H9 (cell line): ENCODE results near the gene DCAF11. TPM values are rescaled to one million over a fixed set of nuclear protein-coding genes. Genes with fewer than 3 reads are reported as not detected.
A peak's percentile ranks its signal among the peaks of the same experiment; 100 is the strongest.

Source experiments
- DNase-seq: peaks from one replicate; pipeline ENCODE4 v3.0.0-alpha.2; 2017
- H2AFZ ChIP-seq: one replicate; pipeline ENCODE4 v1.6.1; 2013; ENCODE audit warnings: mild to moderate bottlenecking, low read length, control low read depth, moderate library complexity
- H2AK5ac ChIP-seq: 2 replicates; pipeline ENCODE4 v1.6.1; 2013; ENCODE audit warnings: low read length, control low read depth, mixed read lengths; ENCODE audit not compliant: insufficient read length
- H2BK120ac ChIP-seq: one replicate; pipeline ENCODE4 v1.6.1; 2013; ENCODE audit warnings: low read depth, mild to moderate bottlenecking, low read length, control low read depth, inconsistent platforms; ENCODE audit not compliant: poor library complexity, severe bottlenecking
- H2BK12ac ChIP-seq: 2 replicates; pipeline ENCODE4 v1.6.1; 2013; ENCODE audit warnings: low read length, control low read depth, mixed read lengths, low read depth; ENCODE audit not compliant: insufficient read length
- H2BK15ac ChIP-seq: 2 replicates; pipeline ENCODE4 v1.6.1; 2013; ENCODE audit warnings: low read depth, low read length, control low read depth
- H2BK20ac ChIP-seq: one replicate; pipeline ENCODE4 v1.6.1; 2013; ENCODE audit warnings: low read depth, mild to moderate bottlenecking, low read length, control low read depth, inconsistent platforms; ENCODE audit not compliant: poor library complexity, severe bottlenecking
- H2BK5ac ChIP-seq: 2 replicates; pipeline ENCODE4 v1.6.1; 2013; ENCODE audit warnings: low read length, control low read depth, mixed read lengths; ENCODE audit not compliant: insufficient read length
- H3K14ac ChIP-seq: 2 replicates; pipeline ENCODE4 v1.6.1; 2013; ENCODE audit warnings: low read length, control low read depth; ENCODE audit not compliant: insufficient read depth
- H3K18ac ChIP-seq: 2 replicates; pipeline ENCODE4 v1.6.1; 2013; ENCODE audit warnings: low read depth, mild to moderate bottlenecking, mixed read lengths, low read length, control low read depth; ENCODE audit not compliant: insufficient read length
- H3K23ac ChIP-seq: 2 replicates; pipeline ENCODE4 v1.6.1; 2013; ENCODE audit warnings: low read length, control low read depth, mixed read lengths, low read depth; ENCODE audit not compliant: insufficient read length
- H3K23me2 ChIP-seq: 2 replicates; pipeline ENCODE4 v1.6.1; 2013; ENCODE audit warnings: low read depth, mild to moderate bottlenecking, mixed read lengths, low read length, control low read depth; ENCODE audit not compliant: insufficient read length, poor library complexity, severe bottlenecking
- H3K27ac ChIP-seq: 2 replicates; pipeline ENCODE4 v1.5.1; 2013; ENCODE audit warnings: low read length, control low read depth, mixed read lengths, low read depth; ENCODE audit not compliant: insufficient read length
- H3K27me3 ChIP-seq: 2 replicates; pipeline ENCODE4 v1.6.1; 2013; ENCODE audit warnings: low read length, control low read depth, inconsistent platforms; ENCODE audit not compliant: insufficient read depth
- H3K4ac ChIP-seq: 2 replicates; pipeline ENCODE4 v1.6.1; 2013; ENCODE audit warnings: low read depth, mild to moderate bottlenecking, control low read depth, inconsistent platforms, low read length, moderate library complexity
- H3K4me1 ChIP-seq: 2 replicates; pipeline ENCODE4 v1.6.1; 2013; ENCODE audit warnings: low read length, control low read depth, inconsistent platforms; ENCODE audit not compliant: insufficient read depth
- H3K4me2 ChIP-seq: 2 replicates; pipeline ENCODE4 v1.6.1; 2013; ENCODE audit warnings: low read length, control low read depth, mixed read lengths; ENCODE audit not compliant: insufficient read length, insufficient read depth
- H3K56ac ChIP-seq: 2 replicates; pipeline ENCODE4 v1.6.1; 2013; ENCODE audit warnings: low read depth, mild to moderate bottlenecking, mixed read lengths, low read length, control low read depth; ENCODE audit not compliant: insufficient read length
- H3K79me1 ChIP-seq: 2 replicates; pipeline ENCODE4 v1.6.1; 2013; ENCODE audit warnings: low read depth, mild to moderate bottlenecking, moderate library complexity, low read length, control low read depth, inconsistent platforms; ENCODE audit not compliant: insufficient read depth, poor library complexity, severe bottlenecking
- H3K79me2 ChIP-seq: 2 replicates; pipeline ENCODE4 v1.6.1; 2013; ENCODE audit warnings: low read length, control low read depth, inconsistent platforms; ENCODE audit not compliant: insufficient read depth
- H3K9ac ChIP-seq: 2 replicates; pipeline ENCODE4 v1.6.1; 2013; ENCODE audit warnings: low read length, control low read depth, mixed read lengths; ENCODE audit not compliant: insufficient read length; ENCODE audit errors: extremely low read depth
- H3K9me3 ChIP-seq: one replicate; pipeline ENCODE4 v1.6.1; 2013; ENCODE audit warnings: low read depth, low read length, inconsistent platforms; ENCODE audit not compliant: control insufficient read depth
- H3T11ph ChIP-seq: one replicate; pipeline ENCODE4 v1.6.1; 2013; ENCODE audit warnings: mild to moderate bottlenecking, low read length, control low read depth, inconsistent platforms
- H4K20me1 ChIP-seq: one replicate; pipeline ENCODE4 v1.6.1; 2013; ENCODE audit not compliant: control insufficient read depth, insufficient read length, insufficient read depth
- H4K5ac ChIP-seq: 2 replicates; pipeline ENCODE4 v1.6.1; 2013; ENCODE audit warnings: low read depth, mild to moderate bottlenecking, mixed read lengths, low read length, control low read depth; ENCODE audit not compliant: insufficient read length
- H4K8ac ChIP-seq: replicated peaks from 2 replicates; pipeline ENCODE4 v1.6.1; 2013; ENCODE audit warnings: low read length, control low read depth, mixed read lengths, low read depth; ENCODE audit not compliant: insufficient read length
- H4K91ac ChIP-seq: 2 replicates; pipeline ENCODE4 v1.6.1; 2013; ENCODE audit warnings: low read depth, mild to moderate bottlenecking, moderate library complexity, mixed read lengths, low read length, control low read depth; ENCODE audit not compliant: insufficient read length
- H3K27ac Mint-ChIP-seq, 3 experiments: 2 replicates in 2 of 3; 3 replicates in 1 of 3; pipeline ENCODE4 v1.8.0; 2020 to 2021; ENCODE audit warnings: mixed read lengths in 3 of 3, mild to moderate bottlenecking in 1 of 3, moderate library complexity in 1 of 3
- H3K27me3 Mint-ChIP-seq: 2 replicates; pipeline ENCODE4 v1.8.0; 2021; ENCODE audit warnings: low read depth, mild to moderate bottlenecking, moderate library complexity, mixed read lengths
- H3K36me3 Mint-ChIP-seq, 3 experiments: 2 replicates in 2 of 3; 3 replicates in 1 of 3; pipeline ENCODE4 v1.8.0; 2020 to 2021; ENCODE audit warnings: low read depth in 3 of 3, mixed read lengths in 3 of 3; ENCODE audit not compliant: insufficient read depth in 1 of 3
- H3K4me1 Mint-ChIP-seq, 2 experiments: 2 replicates each; pipeline ENCODE4 v1.8.0; 2020; ENCODE audit warnings: mixed read lengths in 2 of 2
- H3K4me3 Mint-ChIP-seq, 2 experiments: 2 replicates in 1 of 2; 3 replicates in 1 of 2; pipeline ENCODE4 v1.8.0; 2020 to 2021; ENCODE audit warnings: mild to moderate bottlenecking in 2 of 2, mixed read lengths in 2 of 2, moderate library complexity in 1 of 2
- H3K9me3 Mint-ChIP-seq, 2 experiments: 2 replicates in 1 of 2; 3 replicates in 1 of 2; pipeline ENCODE4 v1.8.0; 2020; ENCODE audit warnings: mild to moderate bottlenecking in 2 of 2, mixed read lengths in 2 of 2, moderate library complexity in 1 of 2
- WGBS: extraction: QIAGEN DNeasy Blood & Tissue Kit; methylation state at CpG from one replicate; pipeline ENCODE4 v1.1.7; 2013; ENCODE audit warnings: missing lambda C conversion rate, low lambda C conversion rate, mixed read lengths; ENCODE audit not compliant: insufficient read length; ENCODE audit errors: extremely low coverage; 5-methylcytosine and 5-hydroxymethylcytosine counted together
- total RNA-seq: library from RNA; stranded (reverse); gene quantifications from 2 replicates; pipeline ENCODE4 v1.2.1, GENCODE V29; 2021
- TF ChIP-seq, protein P1 (sequence below): fragments of 200-600 bp; sonication (generic); conservative IDR thresholded peaks from 3 replicates; pipeline ENCODE4 v1.8.0; 2021; ENCODE audit warnings: antibody characterized with exemption, mild to moderate bottlenecking

The DCAF11 gene
- total RNA-seq, 1 experiment from 2014 or later: 73.4 TPM

DNA sequence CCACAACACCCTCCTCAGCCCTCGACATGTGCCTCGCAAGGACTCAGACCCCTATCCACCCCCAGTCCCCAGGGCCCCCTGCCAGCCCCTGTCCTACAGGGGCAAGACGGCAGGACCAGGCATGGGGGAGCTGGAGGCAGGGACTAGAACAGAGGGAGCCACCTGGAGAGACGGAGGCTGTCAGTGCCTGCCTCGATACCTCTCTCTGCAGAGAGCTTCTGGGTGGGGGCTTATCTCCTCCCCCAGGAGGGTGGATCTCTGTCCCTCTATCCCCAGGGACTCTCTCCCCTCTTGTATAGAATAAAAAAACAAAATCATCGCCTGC lies 45.2 kb upstream of the DCAF11 start:
- H2BK120ac ChIP-seq: no peak overlapping the region
- Mint-ChIP-seq H3K4me3 (no peak overlapping the region), H3K4me1 (0 out of 4 replicates have a peak, but pooled peaks cover 0 to 3% of the 10 kb centered on the region in 2 experiments), H3K27ac (peak overlapping the region in 1 of 3 experiments; percentile 85; a peak in 1 of 7 replicates), H3K36me3 (no peaks in the 10 kb centered on the region; a peak in 1 of 7 replicates), H3K27me3 (no peaks in the 10 kb centered on the region; the same call in none of the 2 replicates), H3K9me3 (no peaks in the 10 kb centered on the region)
- H3K4me1 ChIP-seq: no peaks in the 10 kb centered on the region
- no peak overlapping the region for H3K56ac ChIP-seq
- no peak overlapping the region for H2BK15ac ChIP-seq
- no peak overlapping the region for H4K5ac ChIP-seq
- H4K20me1 ChIP-seq: no peaks in the 10 kb centered on the region
- H3K4me2 ChIP-seq: no peak overlapping the region
- no peak overlapping the region for H4K8ac ChIP-seq
- no peak overlapping the region for H3K27ac ChIP-seq
- H3K18ac ChIP-seq: no peak overlapping the region
- no peak overlapping the region for H2BK20ac ChIP-seq
- no peaks in the 10 kb centered on the region for H3K79me1 ChIP-seq
- no peak overlapping the region for H2AFZ ChIP-seq
- TF ChIP-seq, protein P1, sequence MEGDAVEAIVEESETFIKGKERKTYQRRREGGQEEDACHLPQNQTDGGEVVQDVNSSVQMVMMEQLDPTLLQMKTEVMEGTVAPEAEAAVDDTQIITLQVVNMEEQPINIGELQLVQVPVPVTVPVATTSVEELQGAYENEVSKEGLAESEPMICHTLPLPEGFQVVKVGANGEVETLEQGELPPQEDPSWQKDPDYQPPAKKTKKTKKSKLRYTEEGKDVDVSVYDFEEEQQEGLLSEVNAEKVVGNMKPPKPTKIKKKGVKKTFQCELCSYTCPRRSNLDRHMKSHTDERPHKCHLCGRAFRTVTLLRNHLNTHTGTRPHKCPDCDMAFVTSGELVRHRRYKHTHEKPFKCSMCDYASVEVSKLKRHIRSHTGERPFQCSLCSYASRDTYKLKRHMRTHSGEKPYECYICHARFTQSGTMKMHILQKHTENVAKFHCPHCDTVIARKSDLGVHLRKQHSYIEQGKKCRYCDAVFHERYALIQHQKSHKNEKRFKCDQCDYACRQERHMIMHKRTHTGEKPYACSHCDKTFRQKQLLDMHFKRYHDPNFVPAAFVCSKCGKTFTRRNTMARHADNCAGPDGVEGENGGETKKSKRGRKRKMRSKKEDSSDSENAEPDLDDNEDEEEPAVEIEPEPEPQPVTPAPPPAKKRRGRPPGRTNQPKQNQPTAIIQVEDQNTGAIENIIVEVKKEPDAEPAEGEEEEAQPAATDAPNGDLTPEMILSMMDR: no peak
- H3K23ac ChIP-seq: no peak overlapping the region
- no peak overlapping the region for H2AK5ac ChIP-seq
- H3K23me2 ChIP-seq: no peaks in the 10 kb centered on the region
- H4K91ac ChIP-seq: no peak overlapping the region
- H3K9ac ChIP-seq: no peak overlapping the region
- no peak overlapping the region for H2BK5ac ChIP-seq
- no peak for DNase-seq
- no peak overlapping the region for H3T11ph ChIP-seq
- H3K9me3 ChIP-seq: no peaks in the 10 kb centered on the region
- no peak overlapping the region for H3K14ac ChIP-seq
- no CpG with 5 or more reads among the region's 6 CpGs for WGBS
- H2BK12ac ChIP-seq: no peak overlapping the region
- no peak overlapping the region for H3K4ac ChIP-seq
- no peaks in the 10 kb centered on the region for H3K27me3 ChIP-seq
- H3K79me2 ChIP-seq: no peaks in the 10 kb centered on the region
